Measurements from ENCODE around the gene AATK.

- no peak for TF ChIP-seq ZNF8 (CRISPR knock-in tag; IDR thresholded peaks at IDR 0.05)
- no peak for TF ChIP-seq PPARA (CRISPR knock-in tag; IDR thresholded peaks at IDR 0.05; ENCODE audit: borderline replicate concordance)
Observed at GRCh38 chr17:81187586-81188490, 21.8 kb upstream of the AATK start.

Measured in SK-N-SH treated with all-trans-retinoic acid at 6 μM for 48 hours (cell line).